Measurements from ENCODE around the gene PSAPL1. TPM values are rescaled to one million over a fixed set of nuclear protein-coding genes. Genes with fewer than 3 reads are reported as not detected.
"Not testable (repeated sequence)": the region's sequence is repeated elsewhere in the genome, so short reads cannot be mapped to it uniquely, and the experiment has no call there.

The PSAPL1 gene
- total RNA-seq, 4 donors from 2014 or later, result not detected

DNA sequence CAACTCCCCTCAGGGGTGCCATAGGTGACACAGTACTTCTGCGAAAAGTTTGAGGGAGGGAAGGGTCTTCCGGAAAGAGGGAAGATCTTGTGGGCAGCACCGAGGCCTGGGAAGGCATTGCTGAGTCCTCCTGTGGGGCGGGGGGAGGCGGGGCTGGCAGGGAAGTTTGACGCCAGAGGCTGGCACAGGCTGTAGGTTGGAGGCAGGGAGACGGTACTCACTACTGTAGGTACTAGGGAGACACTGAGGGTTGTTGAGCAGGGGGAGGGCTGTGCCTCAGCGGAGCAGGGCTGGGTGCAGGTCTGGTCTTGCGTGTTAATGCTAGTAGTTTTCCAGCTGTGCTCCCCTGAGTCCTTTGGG, 23.3 kb upstream of the PSAPL1 start:
- no peak for DNase-seq (ENCODE audit: extremely low spot score)
- H3K4me1 ChIP-seq, result peaks cover 0 to 24% (median 19%) of the 10 kb centered on the region in 4 donors
- TF ChIP-seq EP300 (IDR thresholded peaks at IDR 0.05), result no peak
- TF ChIP-seq POLR2AphosphoS5 (IDR thresholded peaks at IDR 0.05), result no peak
- no peak for TF ChIP-seq POLR2A (IDR thresholded peaks at IDR 0.05; ENCODE audit: low read depth)
- TF ChIP-seq, protein P1, sequence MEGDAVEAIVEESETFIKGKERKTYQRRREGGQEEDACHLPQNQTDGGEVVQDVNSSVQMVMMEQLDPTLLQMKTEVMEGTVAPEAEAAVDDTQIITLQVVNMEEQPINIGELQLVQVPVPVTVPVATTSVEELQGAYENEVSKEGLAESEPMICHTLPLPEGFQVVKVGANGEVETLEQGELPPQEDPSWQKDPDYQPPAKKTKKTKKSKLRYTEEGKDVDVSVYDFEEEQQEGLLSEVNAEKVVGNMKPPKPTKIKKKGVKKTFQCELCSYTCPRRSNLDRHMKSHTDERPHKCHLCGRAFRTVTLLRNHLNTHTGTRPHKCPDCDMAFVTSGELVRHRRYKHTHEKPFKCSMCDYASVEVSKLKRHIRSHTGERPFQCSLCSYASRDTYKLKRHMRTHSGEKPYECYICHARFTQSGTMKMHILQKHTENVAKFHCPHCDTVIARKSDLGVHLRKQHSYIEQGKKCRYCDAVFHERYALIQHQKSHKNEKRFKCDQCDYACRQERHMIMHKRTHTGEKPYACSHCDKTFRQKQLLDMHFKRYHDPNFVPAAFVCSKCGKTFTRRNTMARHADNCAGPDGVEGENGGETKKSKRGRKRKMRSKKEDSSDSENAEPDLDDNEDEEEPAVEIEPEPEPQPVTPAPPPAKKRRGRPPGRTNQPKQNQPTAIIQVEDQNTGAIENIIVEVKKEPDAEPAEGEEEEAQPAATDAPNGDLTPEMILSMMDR (IDR thresholded peaks at IDR 0.05), result no peak
- no peak overlapping the region for H3K4me3 ChIP-seq
- intact Hi-C loops (cut with DNase I), result no loop called here
- H3K27ac ChIP-seq (replicated peaks in 1 of 4), result no peak overlapping the region
- H3K27me3 ChIP-seq, result no peaks in the 10 kb centered on the region
- no peaks in the 10 kb centered on the region for H3K9me3 ChIP-seq
- 79% methylated on average over 6 of the region's 9 CpGs for WGBS
- no peaks in the 10 kb centered on the region for H3K36me3 ChIP-seq

DNA sequence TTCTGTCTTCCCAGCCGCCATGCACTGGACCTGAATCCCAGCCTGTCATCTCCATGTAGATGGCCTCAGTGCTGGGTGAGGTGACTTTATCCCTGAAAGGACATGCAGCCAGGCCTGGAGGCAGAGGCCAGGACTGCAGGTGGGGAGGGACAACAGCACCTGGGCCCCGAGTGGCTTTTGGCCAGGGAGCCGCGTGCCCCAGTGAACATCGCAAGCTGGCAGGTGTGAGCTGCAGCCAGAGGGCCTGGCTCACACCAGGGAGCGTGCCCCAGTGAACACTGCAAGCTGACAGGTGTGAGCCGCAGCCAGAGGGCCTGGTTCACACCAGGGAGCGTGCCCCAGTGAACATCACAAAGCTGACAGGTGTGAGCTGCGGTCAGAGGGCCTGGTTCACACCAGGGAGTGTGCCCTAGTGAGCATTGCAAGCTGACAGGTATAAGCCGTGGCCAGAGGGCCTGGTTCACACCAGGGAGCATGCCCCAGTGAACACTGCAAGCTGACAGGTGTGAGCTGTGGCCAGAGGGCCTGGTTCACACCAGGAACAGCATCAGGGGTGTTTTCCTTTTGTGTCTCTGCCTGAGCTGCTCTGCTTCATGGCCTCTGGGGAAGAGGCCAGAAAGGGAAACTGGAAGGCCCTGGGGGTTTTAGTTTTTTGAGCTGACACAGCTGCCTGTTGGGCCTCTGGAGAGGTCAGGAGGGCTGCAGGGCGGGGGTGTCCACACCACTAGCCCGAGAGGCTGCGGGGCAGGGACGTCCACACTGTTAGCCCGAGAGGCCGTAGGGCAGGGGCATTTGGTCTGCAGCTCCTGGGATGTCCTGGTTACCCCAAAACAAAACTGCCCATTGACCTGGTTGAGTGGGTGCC, 22.7 kb upstream of the PSAPL1 start:
- intact Hi-C loops (cut with DNase I), result no loop called here
- TF ChIP-seq, protein P1 (IDR thresholded peaks at IDR 0.05), result no peak
- no peak for TF ChIP-seq POLR2A (IDR thresholded peaks at IDR 0.05; ENCODE audit: low read depth)
- no peak for TF ChIP-seq POLR2AphosphoS5 (IDR thresholded peaks at IDR 0.05)
- TF ChIP-seq EP300 (IDR thresholded peaks at IDR 0.05), result no peak

DNA sequence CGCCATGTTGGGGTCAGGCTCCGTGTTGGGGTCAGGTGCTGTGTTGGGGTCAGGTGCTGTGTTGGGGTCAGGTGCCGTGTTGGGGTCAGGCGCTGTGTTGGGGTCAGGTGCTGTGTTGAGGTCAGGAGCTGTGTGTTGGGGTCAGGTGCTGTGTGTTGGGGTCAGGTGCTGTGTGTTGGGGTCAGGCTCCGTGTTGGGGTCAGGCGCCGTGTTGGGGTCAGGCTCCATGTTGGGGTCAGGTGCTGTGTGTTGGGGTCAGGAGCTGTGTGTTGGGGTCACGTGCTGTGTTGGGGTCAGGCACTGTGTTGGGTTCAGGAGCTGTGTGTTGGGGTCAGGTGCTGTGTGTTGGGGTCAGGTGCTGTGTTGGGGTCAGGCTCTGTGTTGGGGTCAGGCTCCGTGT, 18.1 kb upstream of the PSAPL1 start:
- H3K9me3 ChIP-seq; H3K36me3 ChIP-seq; H3K27me3 ChIP-seq; H3K4me1 ChIP-seq; H3K4me3 ChIP-seq; DNase-seq (ENCODE audit: extremely low spot score); intact Hi-C loops (cut with DNase I); H3K27ac ChIP-seq (replicated peaks in 1 of 4): not testable (repeated sequence)
- WGBS, result 81% methylated on average over 8 of the region's 9 CpGs

More for the DNA sequence above, 22.7 kb upstream of the PSAPL1 start:
- Histone ChIP-seq H3K9me3 (no peaks in the 10 kb centered on the region), H3K27ac (replicated peaks in 1 of 4) (no peak overlapping the region), H3K36me3 (no peaks in the 10 kb centered on the region), H3K4me1 (peaks cover 0 to 17% (median 12%) of the 10 kb centered on the region in 4 donors), H3K4me3 (no peak overlapping the region), H3K27me3 (no peaks in the 10 kb centered on the region)
- DNase-seq (ENCODE audit: extremely low spot score), result no peak
- 77% methylated on average over 10 of the region's 16 CpGs for WGBS

DNA sequence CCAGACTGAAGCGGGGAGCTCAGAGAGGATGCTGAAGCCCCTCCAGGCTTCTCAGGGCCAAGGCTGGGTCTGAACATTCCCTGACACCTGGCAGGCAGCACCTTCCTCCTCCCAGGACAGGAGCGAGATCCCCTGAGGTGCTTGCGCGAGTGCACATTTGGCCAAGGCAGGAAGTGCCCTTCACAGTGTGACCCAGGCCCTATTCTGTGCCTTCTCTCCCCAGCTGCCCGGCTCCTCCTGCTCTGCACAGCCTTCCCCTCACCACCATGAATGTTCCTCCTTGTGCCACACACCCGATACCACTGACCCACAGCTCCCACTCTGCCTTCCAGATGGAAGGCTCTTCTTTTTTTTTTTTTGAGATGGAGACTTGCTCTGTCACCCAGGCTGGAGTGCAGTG, 17.1 kb upstream of the PSAPL1 start:
- peaks cover 0 to 5% (median 0%) of the 10 kb centered on the region in 4 donors for H3K4me1 ChIP-seq
- no peaks in the 10 kb centered on the region for H3K27me3 ChIP-seq
- H3K27ac ChIP-seq (replicated peaks in 1 of 4), result no peak overlapping the region
- no peak for TF ChIP-seq POLR2A (IDR thresholded peaks at IDR 0.05; ENCODE audit: low read depth)
- TF ChIP-seq, protein P1 (IDR thresholded peaks at IDR 0.05), result no peak
- no peak for TF ChIP-seq EP300 (IDR thresholded peaks at IDR 0.05)
- no peak for TF ChIP-seq POLR2AphosphoS5 (IDR thresholded peaks at IDR 0.05)
- 88% methylated on average over 4 of the region's 6 CpGs for WGBS
- no peaks in the 10 kb centered on the region for H3K9me3 ChIP-seq
- intact Hi-C loops (cut with DNase I), result no loop called here
- no peak overlapping the region for H3K4me3 ChIP-seq
- no peak for DNase-seq (ENCODE audit: extremely low spot score)
- no peaks in the 10 kb centered on the region for H3K36me3 ChIP-seq

DNA sequence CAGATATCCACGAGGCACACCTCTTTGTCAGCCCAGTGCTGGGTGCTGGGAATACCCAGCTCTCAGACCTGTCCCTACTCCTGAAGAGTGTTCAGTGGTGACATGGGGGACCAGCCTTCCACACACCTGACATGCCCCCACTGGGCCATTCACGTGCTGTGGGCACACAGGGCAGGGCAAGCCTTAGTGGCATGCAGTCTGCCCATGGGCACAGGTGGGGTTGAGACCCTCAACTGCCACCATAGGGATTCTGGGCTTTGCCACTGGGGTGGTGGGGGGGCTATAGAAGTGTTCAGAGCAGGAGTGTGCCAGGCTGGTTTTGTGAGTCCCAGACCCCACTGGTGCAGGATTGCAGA, 16.7 kb upstream of the PSAPL1 start:
- Histone ChIP-seq H3K4me3 (no peak overlapping the region), H3K27me3 (no peaks in the 10 kb centered on the region), H3K4me1 (peaks cover 0 to 5% (median 0%) of the 10 kb centered on the region in 4 donors), H3K36me3 (no peaks in the 10 kb centered on the region), H3K27ac (replicated peaks in 1 of 4) (no peak overlapping the region), H3K9me3 (no peaks in the 10 kb centered on the region)
- WGBS, result no CpG with 5 or more reads among the region's 2 CpGs
- TF ChIP-seq EP300 (IDR thresholded peaks at IDR 0.05) (no peak), POLR2A (IDR thresholded peaks at IDR 0.05; ENCODE audit: low read depth) (no peak), POLR2AphosphoS5 (IDR thresholded peaks at IDR 0.05) (no peak)
- TF ChIP-seq, protein P1 (IDR thresholded peaks at IDR 0.05), result no peak
- no peak for DNase-seq (ENCODE audit: extremely low spot score)
- intact Hi-C loops (cut with DNase I), result no loop called here
